HEK293T (cell line): ENCODE measurements around the gene PITPNM1.

Experiments
- CTCF ChIA-PET: fragments of 350-600 bp; formaldehyde crosslinking; extraction: SDS; loops from one replicate; lab custom pipeline; 2021; ENCODE audit warnings: antibody characterized with exemption, inconsistent platforms; lab: Yijun Ruan, JAX
- POLR2A ChIA-PET: fragments of 350-600 bp; formaldehyde crosslinking; extraction: SDS; loops from one replicate; lab custom pipeline; 2020; ENCODE audit warnings: antibody characterized with exemption, inconsistent platforms; lab: Yijun Ruan, JAX
- DNase-seq: peaks from one replicate; pipeline ENCODE4 v3.0.0; 2012; ENCODE audit warnings: mixed read lengths; ENCODE audit errors: extremely low spot score
- ARNT ChIP-seq: fragments of 450-650 bp; IDR thresholded peaks from 2 replicates; pipeline ENCODE4 v1.6.1; 2017; ENCODE audit warnings: mild to moderate bottlenecking
- BHLHE40 ChIP-seq: fragments of 450-650 bp; IDR thresholded peaks from 2 replicates; pipeline ENCODE4 v1.6.1; 2016; ENCODE audit warnings: mild to moderate bottlenecking, moderate library complexity, borderline replicate concordance
- CTBP1 ChIP-seq: fragments of 450-650 bp; IDR thresholded peaks from 2 replicates; pipeline ENCODE4 v1.6.1; 2016; ENCODE audit warnings: borderline replicate concordance
- ELF4 ChIP-seq: fragments of 450-650 bp; IDR thresholded peaks from 2 replicates; pipeline ENCODE4 v1.6.1; 2017; ENCODE audit warnings: antibody characterized with exemption
- FOXA1 ChIP-seq: fragments of 450-650 bp; IDR thresholded peaks from 2 replicates; pipeline ENCODE4 v1.6.1; 2016; ENCODE audit warnings: mild to moderate bottlenecking
- FOXK2 ChIP-seq: fragments of 450-650 bp; IDR thresholded peaks from 2 replicates; pipeline ENCODE4 v1.6.1; 2016; ENCODE audit warnings: mild to moderate bottlenecking
- FOXM1 ChIP-seq: fragments of 450-650 bp; IDR thresholded peaks from 2 replicates; pipeline ENCODE4 v1.6.1; 2017; ENCODE audit warnings: mild to moderate bottlenecking, borderline replicate concordance
- HDGF ChIP-seq: fragments of 450-650 bp; IDR thresholded peaks from 2 replicates; pipeline ENCODE4 v1.6.1; 2017; ENCODE audit warnings: antibody characterized with exemption, borderline replicate concordance
- L3MBTL2 ChIP-seq: fragments of 450-650 bp; conservative IDR thresholded peaks from 2 replicates; pipeline ENCODE4 v1.6.1; 2016; ENCODE audit warnings: mild to moderate bottlenecking
- LEF1 ChIP-seq: fragments of 450-650 bp; IDR thresholded peaks from 2 replicates; pipeline ENCODE4 v1.6.1; 2017; ENCODE audit warnings: mild to moderate bottlenecking, borderline replicate concordance
- NFRKB ChIP-seq: fragments of 450-650 bp; IDR thresholded peaks from 2 replicates; pipeline ENCODE4 v1.6.1; 2016; ENCODE audit warnings: mild to moderate bottlenecking, moderate library complexity
- SP1 ChIP-seq: fragments of 450-650 bp; IDR thresholded peaks from 2 replicates; pipeline ENCODE4 v1.6.1; 2017
- SUZ12 ChIP-seq: fragments of 450-650 bp; IDR thresholded peaks from 2 replicates; pipeline ENCODE4 v1.6.1; 2016; ENCODE audit warnings: mild to moderate bottlenecking
- TARDBP ChIP-seq: fragments of 450-650 bp; IDR thresholded peaks from 2 replicates; pipeline ENCODE4 v1.6.1; 2016
- ZNF384 ChIP-seq: fragments of 450-650 bp; IDR thresholded peaks from 2 replicates; pipeline ENCODE4 v1.6.1; 2016
- TF ChIP-seq, protein P1 (sequence below): fragments of 450-650 bp; IDR thresholded peaks from 2 replicates; pipeline ENCODE4 v1.6.1; 2016

Gene PITPNM1

DNA sequence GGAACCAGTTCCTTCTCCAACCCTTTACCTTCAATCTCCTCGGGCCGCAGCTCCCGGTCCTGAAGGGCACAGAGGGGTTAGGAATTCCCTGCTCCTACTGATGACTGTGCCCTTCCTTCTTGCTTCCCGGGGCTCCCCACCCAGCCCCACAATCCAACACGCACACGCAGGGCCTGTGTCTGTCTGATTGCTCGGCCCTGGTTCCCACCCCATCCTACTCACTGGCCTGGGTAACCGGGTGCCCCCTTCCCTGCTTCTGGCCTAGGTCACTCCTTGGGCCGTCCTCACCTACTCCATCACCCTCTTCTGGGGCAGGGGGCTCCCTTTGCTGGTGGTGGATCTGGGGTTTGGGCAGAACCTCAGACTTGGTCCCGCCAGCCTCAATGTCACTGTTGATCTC lies 16.8 kb upstream of the PITPNM1 start:
- DNase-seq = no peak
- POLR2A ChIA-PET = no interaction called here
- CTCF ChIA-PET = no interaction called here
- TF ChIP-seq FOXA1 = no peak
- TF ChIP-seq ZNF384 = no peak
- TF ChIP-seq L3MBTL2 = no peak
- no peak for TF ChIP-seq SUZ12
- no peak for TF ChIP-seq FOXM1
- TF ChIP-seq BHLHE40 = no peak
- no peak for TF ChIP-seq ARNT
- TF ChIP-seq, protein P1, sequence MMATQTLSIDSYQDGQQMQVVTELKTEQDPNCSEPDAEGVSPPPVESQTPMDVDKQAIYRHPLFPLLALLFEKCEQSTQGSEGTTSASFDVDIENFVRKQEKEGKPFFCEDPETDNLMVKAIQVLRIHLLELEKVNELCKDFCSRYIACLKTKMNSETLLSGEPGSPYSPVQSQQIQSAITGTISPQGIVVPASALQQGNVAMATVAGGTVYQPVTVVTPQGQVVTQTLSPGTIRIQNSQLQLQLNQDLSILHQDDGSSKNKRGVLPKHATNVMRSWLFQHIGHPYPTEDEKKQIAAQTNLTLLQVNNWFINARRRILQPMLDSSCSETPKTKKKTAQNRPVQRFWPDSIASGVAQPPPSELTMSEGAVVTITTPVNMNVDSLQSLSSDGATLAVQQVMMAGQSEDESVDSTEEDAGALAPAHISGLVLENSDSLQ = no peak
- no peak for TF ChIP-seq LEF1
- TF ChIP-seq HDGF = no peak
- TF ChIP-seq NFRKB = no peak
- no peak for TF ChIP-seq FOXK2
- no peak for TF ChIP-seq TARDBP
- no peak for TF ChIP-seq SP1

DNA sequence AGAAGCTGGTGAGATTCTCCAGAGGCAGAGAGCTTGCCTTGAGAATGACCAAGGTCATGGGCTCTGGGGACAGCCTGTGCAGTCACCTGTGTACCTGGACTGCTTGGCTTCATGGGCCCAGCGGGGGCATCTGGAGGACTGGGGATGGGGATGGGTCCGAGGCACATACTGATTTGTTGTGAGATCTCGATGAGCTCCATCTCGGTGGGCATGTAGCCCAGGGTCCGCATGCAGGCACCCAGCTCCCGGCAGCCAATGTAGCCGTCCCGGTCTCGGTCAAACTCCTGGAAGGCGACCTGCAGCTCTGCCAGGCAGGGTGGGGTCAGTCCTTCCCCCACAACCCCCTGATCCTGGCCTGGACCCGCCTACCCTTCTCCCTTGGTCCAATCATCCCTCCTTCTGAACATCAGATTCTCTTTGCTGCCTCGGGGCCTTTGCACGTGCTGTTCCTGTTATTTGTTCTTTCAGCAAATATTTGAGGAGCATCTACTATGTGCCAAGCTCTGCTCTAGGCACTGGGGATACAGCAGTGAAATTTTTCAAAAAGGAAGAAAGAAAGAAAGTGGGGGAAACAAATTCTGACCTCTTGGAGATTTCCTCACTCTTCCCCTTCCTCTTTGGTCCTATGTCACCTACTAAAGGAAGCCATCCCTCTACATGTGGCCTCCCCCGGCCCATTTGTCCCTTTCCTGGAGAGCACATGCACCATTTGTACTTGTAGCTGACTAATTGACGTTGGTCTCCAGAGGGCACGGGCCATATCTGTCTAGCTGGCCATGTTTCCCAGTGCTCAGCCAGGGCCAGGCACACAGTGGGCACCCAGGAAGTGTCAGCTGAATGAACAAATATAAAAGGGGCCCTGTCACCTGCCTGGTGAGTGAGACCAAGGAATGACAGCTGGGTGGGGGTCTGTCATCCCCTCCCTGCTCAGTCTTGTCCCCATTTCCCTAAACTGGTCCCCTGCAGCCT lies 16.0 kb upstream of the PITPNM1 start:
- ChIA-PET CTCF (interaction anchor here (0.6 kb wide), 1 partner anchor 461 kb away, joined by 3 read pairs; no protein-coding TSS in a partner anchor), POLR2A (no interaction called here)
- TF ChIP-seq ZNF384 = no peak
- TF ChIP-seq SUZ12 = no peak
- TF ChIP-seq, protein P1 = no peak
- no peak for TF ChIP-seq ARNT
- no peak for TF ChIP-seq CTBP1
- no peak for TF ChIP-seq FOXA1
- no peak for TF ChIP-seq FOXM1
- TF ChIP-seq LEF1 = no peak
- no peak for TF ChIP-seq NFRKB
- TF ChIP-seq ELF4 = no peak
- TF ChIP-seq L3MBTL2 = no peak
- no peak for TF ChIP-seq TARDBP
- TF ChIP-seq HDGF = no peak
- DNase-seq = no peak

DNA sequence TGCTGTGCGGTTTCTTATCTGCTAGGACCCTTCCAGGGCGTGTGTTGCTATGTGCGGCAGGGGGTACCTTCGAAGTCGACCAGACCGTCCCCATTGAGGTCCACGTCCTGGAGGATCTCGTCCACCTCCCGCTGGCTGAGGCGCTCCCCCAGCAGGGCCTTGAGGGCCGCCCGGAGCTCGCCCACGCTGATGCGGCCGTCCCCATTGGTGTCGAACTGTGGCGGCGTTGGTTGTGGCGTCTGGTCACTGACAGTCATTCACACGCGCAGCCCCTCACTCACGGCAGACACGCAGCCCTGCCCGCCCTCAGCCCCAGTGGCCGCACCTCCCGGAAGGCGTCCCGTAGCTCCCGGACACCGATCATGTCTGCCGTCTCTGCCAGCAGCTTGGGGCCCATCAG lies 14.6 kb upstream of the PITPNM1 start:
- TF ChIP-seq LEF1 = no peak
- CTCF ChIA-PET = no interaction called here
- no peak for DNase-seq
- POLR2A ChIA-PET = no interaction called here

DNA sequence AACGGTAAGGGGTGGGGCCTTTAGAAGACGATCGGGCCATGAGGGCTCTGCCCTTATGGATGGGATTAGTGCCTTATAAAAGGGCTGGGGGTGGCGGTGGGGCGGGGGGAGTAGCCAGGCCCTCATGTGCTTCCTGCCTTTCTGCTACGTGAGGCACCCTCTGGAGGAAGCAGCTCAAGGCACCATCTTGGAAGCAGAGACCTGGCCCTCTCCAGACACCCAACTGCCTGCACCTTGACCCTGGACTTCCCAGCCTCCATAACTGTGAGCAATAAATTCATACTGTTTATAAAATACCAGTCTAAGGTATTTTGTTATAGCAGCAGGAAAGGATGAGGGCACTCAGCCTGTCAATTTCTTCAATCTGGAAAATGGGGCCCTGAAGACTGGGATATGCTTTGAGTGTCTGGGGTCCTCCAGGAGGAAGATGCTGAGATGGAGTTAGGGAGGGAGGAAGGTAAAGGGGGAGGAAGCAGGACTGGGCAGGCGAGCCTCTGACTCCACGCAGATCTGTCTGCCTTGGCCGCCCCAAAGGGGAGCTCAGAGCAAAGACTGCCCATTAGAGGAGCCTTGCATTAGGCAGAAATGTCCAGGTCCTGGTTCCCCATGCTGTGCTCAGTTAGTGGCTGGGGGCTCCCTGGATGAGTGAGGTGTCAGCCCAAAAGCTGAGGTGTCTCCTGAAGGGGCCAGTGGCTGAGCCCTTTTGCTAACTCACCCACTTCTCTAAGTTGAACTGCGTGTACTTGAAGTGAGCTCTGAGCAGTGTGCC lies 12.8 kb upstream of the PITPNM1 start:
- no peak for DNase-seq
- CTCF ChIA-PET = no interaction called here
- TF ChIP-seq SP1 = no peak
- TF ChIP-seq ELF4 = no peak
- TF ChIP-seq NFRKB = no peak
- TF ChIP-seq L3MBTL2 = no peak
- TF ChIP-seq ZNF384 = no peak
- TF ChIP-seq, protein P1 = no peak
- TF ChIP-seq TARDBP = no peak
- TF ChIP-seq LEF1 = no peak
- TF ChIP-seq HDGF = no peak
- TF ChIP-seq FOXM1 = no peak
- no peak for TF ChIP-seq CTBP1
- no peak for TF ChIP-seq SUZ12
- POLR2A ChIA-PET = interaction anchor here (1.0 kb wide), 1 partner anchor 126 kb away, joined by 3 read pairs; the partner anchor contains the start of gene RAD9A

DNA sequence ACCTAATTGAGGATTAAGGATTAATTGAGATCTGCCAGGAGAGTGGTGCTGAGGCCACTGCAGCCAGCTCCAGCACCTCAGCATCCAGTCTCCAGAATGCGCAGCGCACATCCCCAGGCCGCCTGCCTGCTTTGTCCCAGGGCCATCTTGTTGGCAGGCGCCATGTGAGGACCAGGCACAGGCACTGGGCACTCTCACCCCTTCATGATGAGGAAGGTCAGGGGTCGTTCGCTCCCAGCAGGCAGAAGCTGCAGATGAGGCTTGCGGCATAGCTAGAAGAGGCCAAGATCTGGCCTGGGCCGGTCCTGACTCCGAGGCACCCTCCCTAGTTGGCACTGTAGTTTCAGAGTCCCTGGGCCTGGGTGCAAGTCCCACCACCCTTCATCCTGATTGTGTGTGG lies 11.6 kb upstream of the PITPNM1 start:
- TF ChIP-seq ZNF384 (no peak), FOXM1 (no peak), ELF4 (no peak), LEF1 (no peak), ARNT (no peak), SUZ12 (no peak), FOXA1 (no peak), FOXK2 (no peak), NFRKB (no peak), CTBP1 (no peak), TARDBP (no peak), HDGF (no peak), BHLHE40 (no peak), L3MBTL2 (no peak), SP1 (no peak)
- TF ChIP-seq, protein P1 = no peak
- POLR2A ChIA-PET = no interaction called here
- DNase-seq = no peak
- CTCF ChIA-PET = no interaction called here
